Bronchial epithelial cell (primary cell): Measurements from ENCODE around the gene COQ9. TPM values are rescaled to one million over a fixed set of nuclear protein-coding genes. Genes with fewer than 3 reads are reported as not detected.

Experiments
- DNase-seq: peaks from one replicate; pipeline ENCODE4 v3.0.0-alpha.2; 2010; ENCODE audit warnings: low read depth
- FAIRE-seq: peaks from 2 replicates; lab custom pipeline; 2011; peaks lifted over from hg19 to GRCh38; lab: Jason Lieb, UNC
- H3K27me3 ChIP-seq: 2 replicates; pipeline ENCODE4 v1.5.1; 2011; ENCODE audit warnings: low read length; ENCODE audit not compliant: control insufficient read depth, insufficient read depth
- H3K36me3 ChIP-seq: 2 replicates; pipeline ENCODE4 v1.5.1; 2011; ENCODE audit warnings: low read length; ENCODE audit not compliant: control insufficient read depth, insufficient read depth
- H3K4me3 ChIP-seq: 2 replicates; pipeline ENCODE4 v1.5.1; 2011; ENCODE audit warnings: mild to moderate bottlenecking, low read depth, low read length, control low read depth
- total RNA-seq: library from RNA; depleted of rRNA; stranded (reverse); fragments of >200 nt; gene quantifications from 2 replicates; pipeline ENCODE4 v1.2.1, GENCODE V29; 2014
- TF ChIP-seq, protein P1 (sequence below): IDR thresholded peaks from 2 replicates; pipeline ENCODE4 v1.5.1; 2011; ENCODE audit warnings: mild to moderate bottlenecking, moderate library complexity, low read length, control low read depth, inconsistent platforms; ENCODE audit not compliant: insufficient read depth, severe bottlenecking

Gene COQ9
- total RNA-seq, 1 donor from 2014 or later = 59.5 TPM

DNA sequence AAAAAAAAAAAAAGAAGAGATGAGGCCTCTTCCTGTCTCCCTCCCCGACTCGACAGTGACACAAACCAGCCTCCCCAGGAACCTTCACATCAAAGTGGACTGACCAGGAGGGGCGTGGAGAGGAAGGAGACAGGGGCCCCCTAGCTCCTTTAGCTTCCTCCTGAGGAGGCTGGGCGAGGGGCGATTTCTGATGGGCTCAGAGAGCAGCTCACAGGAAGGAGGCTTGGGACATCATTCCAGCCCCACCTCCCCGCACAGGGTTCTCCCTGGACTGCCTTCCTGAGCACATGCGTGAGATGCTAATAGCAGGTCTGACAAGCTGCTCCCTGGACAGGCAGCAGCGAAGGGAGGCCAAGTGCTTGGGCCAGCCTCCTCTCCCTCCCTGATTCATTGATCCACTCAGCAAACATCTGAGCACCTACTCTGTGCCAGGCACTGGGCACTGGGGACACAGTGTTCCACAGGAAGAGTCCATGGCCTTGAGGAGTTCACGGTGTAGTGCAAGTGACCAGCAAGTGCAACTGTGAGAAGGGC, 53.4 kb downstream of the COQ9 start:
- Histone ChIP-seq H3K4me3 (no peak overlapping the region), H3K36me3 (no peaks in the 10 kb centered on the region), H3K27me3 (peaks cover 2% of the 10 kb centered on the region)
- DNase-seq = no peak
- TF ChIP-seq, protein P1, sequence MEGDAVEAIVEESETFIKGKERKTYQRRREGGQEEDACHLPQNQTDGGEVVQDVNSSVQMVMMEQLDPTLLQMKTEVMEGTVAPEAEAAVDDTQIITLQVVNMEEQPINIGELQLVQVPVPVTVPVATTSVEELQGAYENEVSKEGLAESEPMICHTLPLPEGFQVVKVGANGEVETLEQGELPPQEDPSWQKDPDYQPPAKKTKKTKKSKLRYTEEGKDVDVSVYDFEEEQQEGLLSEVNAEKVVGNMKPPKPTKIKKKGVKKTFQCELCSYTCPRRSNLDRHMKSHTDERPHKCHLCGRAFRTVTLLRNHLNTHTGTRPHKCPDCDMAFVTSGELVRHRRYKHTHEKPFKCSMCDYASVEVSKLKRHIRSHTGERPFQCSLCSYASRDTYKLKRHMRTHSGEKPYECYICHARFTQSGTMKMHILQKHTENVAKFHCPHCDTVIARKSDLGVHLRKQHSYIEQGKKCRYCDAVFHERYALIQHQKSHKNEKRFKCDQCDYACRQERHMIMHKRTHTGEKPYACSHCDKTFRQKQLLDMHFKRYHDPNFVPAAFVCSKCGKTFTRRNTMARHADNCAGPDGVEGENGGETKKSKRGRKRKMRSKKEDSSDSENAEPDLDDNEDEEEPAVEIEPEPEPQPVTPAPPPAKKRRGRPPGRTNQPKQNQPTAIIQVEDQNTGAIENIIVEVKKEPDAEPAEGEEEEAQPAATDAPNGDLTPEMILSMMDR = no peak
- no peak for FAIRE-seq

DNA sequence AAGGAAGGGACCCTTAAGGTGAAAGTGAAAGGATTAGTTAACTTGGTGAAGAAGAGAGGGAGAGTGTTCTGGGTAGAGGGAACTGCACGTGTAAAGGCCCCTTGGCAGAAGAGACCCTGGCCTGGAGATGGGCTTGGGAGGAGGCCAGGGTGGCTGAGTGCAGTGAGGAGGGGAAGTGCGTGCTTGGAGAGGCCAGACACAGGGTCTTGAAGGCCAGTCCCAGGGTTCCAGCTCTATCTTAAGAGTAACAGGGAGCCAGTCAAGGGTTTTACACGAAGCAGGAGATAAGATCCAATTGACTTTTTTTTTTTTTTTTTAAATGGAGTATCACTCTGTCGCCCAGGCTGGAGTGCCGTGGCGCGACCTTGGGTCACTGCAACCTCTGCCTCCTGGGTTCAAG, 54.2 kb downstream of the COQ9 start:
- DNase-seq (no peak), FAIRE-seq (no peak)
- H3K36me3 ChIP-seq = no peaks in the 10 kb centered on the region
- H3K4me3 ChIP-seq = no peak overlapping the region
- TF ChIP-seq, protein P1 = no peak
- H3K27me3 ChIP-seq = peaks cover 2% of the 10 kb centered on the region

DNA sequence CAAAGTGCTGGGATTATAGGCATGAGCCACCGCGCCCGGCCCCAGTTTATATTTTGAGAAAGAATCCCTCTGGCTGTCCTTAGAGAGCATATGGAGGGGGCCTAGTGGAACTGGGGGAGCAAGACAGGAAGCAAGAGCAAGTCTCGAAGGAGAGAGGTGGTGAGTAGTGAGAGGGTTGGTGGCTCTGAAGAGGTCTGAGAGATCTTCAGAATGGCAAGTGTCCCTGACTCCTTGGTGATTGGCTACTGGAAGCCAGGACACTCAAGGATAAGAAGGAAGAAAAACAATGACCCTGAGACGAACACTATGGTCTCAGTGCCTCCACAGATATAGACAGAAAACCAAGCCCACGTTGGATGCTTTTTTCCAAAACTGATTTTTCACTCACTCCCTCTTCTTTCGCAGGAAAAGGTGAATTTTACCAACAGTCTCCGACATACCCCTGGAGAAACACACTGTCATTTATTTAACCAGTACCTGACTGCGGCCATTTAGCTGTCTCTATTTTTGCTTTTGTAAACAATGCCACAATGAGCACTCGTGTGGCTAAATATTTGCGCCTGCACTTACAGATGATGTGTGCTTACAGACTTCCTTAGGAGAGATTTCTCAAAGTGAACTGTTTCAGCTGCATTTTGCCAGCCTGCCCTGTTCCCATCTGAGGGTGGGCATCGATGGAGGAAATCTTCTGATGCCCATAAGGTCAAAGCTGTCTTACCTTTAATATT, 54.9 kb downstream of the COQ9 start:
- no peaks in the 10 kb centered on the region for H3K36me3 ChIP-seq
- no peak for FAIRE-seq
- DNase-seq = no peak
- no peak overlapping the region for H3K4me3 ChIP-seq
- H3K27me3 ChIP-seq = peaks cover 2% of the 10 kb centered on the region
- TF ChIP-seq, protein P1 = no peak

DNA sequence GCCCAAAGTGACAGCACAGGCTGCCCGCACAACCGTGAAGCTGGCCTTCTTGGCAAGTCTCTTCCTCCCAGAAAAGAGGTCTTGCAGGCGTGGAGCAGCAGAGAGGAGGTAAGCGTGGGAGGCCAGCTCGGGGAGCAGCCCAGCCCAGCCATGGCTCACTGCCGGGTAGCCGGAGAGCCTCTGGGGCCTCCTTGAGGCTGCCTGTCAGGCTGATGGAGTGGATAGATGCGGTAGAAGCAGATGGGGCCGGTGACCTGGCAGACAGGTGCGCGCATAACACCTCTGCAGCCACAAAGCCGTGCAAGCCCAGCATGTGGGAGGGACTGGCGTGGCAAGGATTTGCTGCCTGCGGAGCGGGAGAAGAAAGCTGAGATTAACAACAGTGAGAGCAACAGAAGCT, 56.1 kb downstream of the COQ9 start:
- H3K4me3 ChIP-seq = no peak overlapping the region
- DNase-seq = no peak
- peaks cover 2% of the 10 kb centered on the region for H3K27me3 ChIP-seq
- no peaks in the 10 kb centered on the region for H3K36me3 ChIP-seq
- TF ChIP-seq, protein P1 = no peak
- FAIRE-seq = no peak

DNA sequence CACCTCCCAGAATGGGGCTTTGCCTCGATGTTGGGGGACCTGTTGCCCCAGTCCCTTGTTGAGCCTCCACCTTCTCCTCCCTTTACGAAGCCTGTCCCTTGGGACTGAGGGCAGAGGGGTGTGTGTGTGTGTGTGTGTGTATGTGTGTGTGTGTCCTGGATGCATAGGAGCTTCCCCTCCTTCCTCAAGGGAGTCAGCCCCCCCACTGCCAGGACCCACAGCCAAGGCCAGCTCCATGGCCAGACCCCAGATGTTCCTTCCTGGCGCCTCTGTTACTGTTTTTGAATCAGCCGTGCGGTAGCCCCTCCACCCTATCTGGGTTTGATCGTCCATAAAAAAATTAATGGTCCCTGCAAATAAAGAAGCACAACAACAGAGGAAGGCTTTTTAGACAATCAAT, 56.7 kb downstream of the COQ9 start:
- no peak overlapping the region for H3K4me3 ChIP-seq
- FAIRE-seq = no peak
- DNase-seq = no peak
- TF ChIP-seq, protein P1 = no peak
- H3K27me3 ChIP-seq = peaks cover 2% of the 10 kb centered on the region
- no peaks in the 10 kb centered on the region for H3K36me3 ChIP-seq
